Liver (tissue), 9 donors: ENCODE measurements around the gene SMAP2. TPM values are rescaled to one million over a fixed set of nuclear protein-coding genes. Genes with fewer than 3 reads are reported as not detected.

Experiments
- DNase-seq: peaks from one replicate; pipeline ENCODE4 v3.0.0-alpha.2; 2017; ENCODE audit warnings: low spot score
- H3K27ac ChIP-seq, 2 donors: one replicate each; pipeline ENCODE4 v1.7.0; 2013; ENCODE audit warnings: inconsistent platforms in 2 of 2, low read length in 2 of 2, control low read depth in 1 of 2, low read depth in 1 of 2, mild to moderate bottlenecking in 1 of 2
- H3K27me3 ChIP-seq, 4 donors: one replicate each; pipeline versions ENCODE4 v1.6.1 to v1.7.0; 2013; ENCODE audit warnings: low read length in 3 of 4, inconsistent platforms in 1 of 4, mild to moderate bottlenecking in 1 of 4, moderate library complexity in 1 of 4; ENCODE audit not compliant: control insufficient read depth in 4 of 4, insufficient read depth in 4 of 4
- H3K36me3 ChIP-seq, 4 donors: one replicate each; pipeline versions ENCODE4 v1.6.1 to v1.7.0; 2013; ENCODE audit warnings: low read length in 3 of 4, mild to moderate bottlenecking in 3 of 4, low read depth in 1 of 4, moderate library complexity in 1 of 4; ENCODE audit not compliant: control insufficient read depth in 4 of 4, insufficient read depth in 3 of 4
- H3K4me1 ChIP-seq, 4 donors: one replicate each; pipeline versions ENCODE4 v1.6.1 to v1.7.0; 2013; ENCODE audit warnings: low read length in 3 of 4, mild to moderate bottlenecking in 3 of 4, moderate library complexity in 1 of 4; ENCODE audit not compliant: control insufficient read depth in 4 of 4, insufficient read depth in 4 of 4
- H3K4me3 ChIP-seq, 3 donors: one replicate each; pipeline versions ENCODE4 v1.6.1 to v1.7.0; 2013; ENCODE audit warnings: low read length in 3 of 3, control low read depth in 1 of 3, low read depth in 1 of 3, mild to moderate bottlenecking in 1 of 3
- H3K9ac ChIP-seq, 2 donors: one replicate each; pipeline ENCODE4 v1.7.0; 2013; ENCODE audit warnings: low read length in 2 of 2, mild to moderate bottlenecking in 2 of 2, moderate library complexity in 2 of 2, control low read depth in 1 of 2, low read depth in 1 of 2
- H3K9me3 ChIP-seq, 4 donors: one replicate each; pipeline versions ENCODE4 v1.6.1 to v1.7.0; 2013; ENCODE audit warnings: low read length in 3 of 4; ENCODE audit not compliant: control insufficient read depth in 4 of 4
- ATF3 ChIP-seq: IDR thresholded peaks from 2 replicates; pipeline ENCODE4 v1.6.1; 2016; ENCODE audit warnings: antibody characterized with exemption
- CTCF ChIP-seq: fragments of 150-350 bp; IDR thresholded peaks from 2 replicates; pipeline ENCODE4 v1.5.1; 2017; ENCODE audit warnings: improper control_type of control experiment, low read depth, low read length; ENCODE audit not compliant: missing input control
- EGR1 ChIP-seq, 2 donors: IDR thresholded peaks; 2 replicates each; pipeline ENCODE4 v1.6.1; 2016 to 2018; ENCODE audit warnings: antibody characterized with exemption in 2 of 2, low read depth in 2 of 2
- FOXA1 ChIP-seq: IDR thresholded peaks from 2 replicates; pipeline ENCODE4 v1.6.1; 2016; ENCODE audit warnings: antibody characterized with exemption
- FOXA2 ChIP-seq: IDR thresholded peaks from 2 replicates; pipeline ENCODE4 v1.6.1; 2016; ENCODE audit warnings: antibody characterized with exemption
- GABPA ChIP-seq, 2 donors: IDR thresholded peaks in 1 of 2; conservative IDR thresholded peaks in 1 of 2; 2 replicates each; pipeline ENCODE4 v1.6.1; 2016; ENCODE audit warnings: antibody characterized with exemption in 2 of 2, mild to moderate bottlenecking in 1 of 2, moderate library complexity in 1 of 2
- HNF4A ChIP-seq, 2 donors: conservative IDR thresholded peaks; 2 replicates each; pipeline ENCODE4 v1.6.1; 2016; ENCODE audit warnings: antibody characterized with exemption in 2 of 2, mild to moderate bottlenecking in 2 of 2
- HNF4G ChIP-seq: IDR thresholded peaks from 2 replicates; pipeline ENCODE4 v1.6.1; 2016; ENCODE audit warnings: antibody characterized with exemption
- JUND ChIP-seq, 2 donors: IDR thresholded peaks; 2 replicates each; pipeline ENCODE4 v1.6.1; 2016; ENCODE audit warnings: antibody characterized with exemption in 2 of 2
- MAX ChIP-seq: IDR thresholded peaks from 2 replicates; pipeline ENCODE4 v1.6.1; 2016; ENCODE audit warnings: antibody characterized with exemption
- NR2F2 ChIP-seq: IDR thresholded peaks from 2 replicates; pipeline ENCODE4 v1.6.1; 2016; ENCODE audit warnings: antibody characterized with exemption
- RAD21 ChIP-seq, 2 donors: IDR thresholded peaks; 2 replicates each; pipeline ENCODE4 v1.6.1; 2016; ENCODE audit warnings: antibody characterized with exemption in 2 of 2, mild to moderate bottlenecking in 2 of 2
- RXRA ChIP-seq, 2 donors: IDR thresholded peaks; 2 replicates each; pipeline ENCODE4 v1.6.1; 2017 to 2018; ENCODE audit warnings: antibody characterized with exemption in 2 of 2, mild to moderate bottlenecking in 1 of 2
- SP1 ChIP-seq: IDR thresholded peaks from 2 replicates; pipeline ENCODE4 v1.6.1; 2018; ENCODE audit warnings: antibody characterized with exemption, mild to moderate bottlenecking
- YY1 ChIP-seq: IDR thresholded peaks from 2 replicates; pipeline ENCODE4 v1.6.1; 2016; ENCODE audit warnings: antibody characterized with exemption, mild to moderate bottlenecking
- ZBTB33 ChIP-seq: IDR thresholded peaks from 2 replicates; pipeline ENCODE4 v1.6.1; 2016; ENCODE audit warnings: antibody characterized with exemption
- whole genome bisulfite sequencing: extraction: QIAGEN DNeasy Blood & Tissue Kit; methylation state at CpG from one replicate; pipeline ENCODE4 v1.1.7; 2013; 5-methylcytosine and 5-hydroxymethylcytosine counted together
- polyA plus RNA-seq, 2 donors: library from polyadenylated mRNA; stranded (reverse) in 1 of 2; unstranded in 1 of 2; fragments of 200-250 nt in 1 of 2; fragments of >200 nt in 1 of 2; fragmentation: Nextera tagmentation in 1 of 2; extraction: Ambion mirVana in 1 of 2; gene quantifications; one replicate each; pipeline versions ENCODE4 v1.2.1 to v1.2.3, GENCODE V29; 2013 to 2015
- total RNA-seq, 2 donors: library from RNA; depleted of rRNA; stranded (reverse); fragments of >200 nt; gene quantifications; one replicate each; pipeline ENCODE4 v1.2.3, GENCODE V29; 2014
- donor health status: healthy.
- donor health status: healthy.
- donor health status: healthy.
- donor health status: healthy.
- donor health status: healthy.

SMAP2 gene
- total and polyA plus RNA-seq, 4 donors: 20.0 to 36.8 (median 29.8) TPM

GRCh38 chr1:40371707-40372258 lies 1.7 kb upstream of the SMAP2 start:
- Histone ChIP-seq H3K9ac (no peak overlapping the region), H3K27ac (no peak overlapping the region), H3K36me3 (no peaks in the 10 kb centered on the region), H3K4me3 (no peak overlapping the region), H3K27me3 (no peaks in the 10 kb centered on the region), H3K4me1 (peaks cover 4 to 21% (median 11%) of the 10 kb centered on the region in 4 donors), H3K9me3 (no peaks in the 10 kb centered on the region)
- TF ChIP-seq FOXA2 (no peak), NR2F2 (no peak), FOXA1 (no peak), RAD21 (IDR thresholded peaks at IDR 0.05) (no peak), GABPA (IDR thresholded peaks at IDR 0.05 in 1 of 2, conservative IDR thresholded peaks at IDR 0.05 in 1 of 2) (no peak), MAX (no peak), CTCF (no peak), EGR1 (IDR thresholded peaks at IDR 0.05; ENCODE audit: low read depth in 2 of 2) (no peak), JUND (IDR thresholded peaks at IDR 0.05) (no peak), HNF4A (conservative IDR thresholded peaks at IDR 0.05) (no peak), ZBTB33 (no peak), YY1 (no peak), SP1 (no peak)
- DNase-seq: no peak
- WGBS: 75% methylated on average over 4 of the region's 4 CpGs

GRCh38 chr1:40372658-40373322 lies 737 bp upstream of the SMAP2 start:
- TF ChIP-seq YY1 (no peak), RAD21 (IDR thresholded peaks at IDR 0.05) (no peak), FOXA2 (no peak), NR2F2 (no peak), JUND (IDR thresholded peaks at IDR 0.05) (no peak), HNF4A (conservative IDR thresholded peaks at IDR 0.05) (no peak), CTCF (no peak), MAX (no peak), ATF3 (no peak), EGR1 (IDR thresholded peaks at IDR 0.05; ENCODE audit: low read depth in 2 of 2) (no peak), HNF4G (no peak), RXRA (IDR thresholded peaks at IDR 0.05) (no peak), GABPA (IDR thresholded peaks at IDR 0.05 in 1 of 2, conservative IDR thresholded peaks at IDR 0.05 in 1 of 2) (no peak)
- WGBS: 53% methylated on average over 6 of the region's 6 CpGs
- H3K27ac ChIP-seq: no peak overlapping the region
- no peak overlapping the region for H3K9ac ChIP-seq
- H3K9me3 ChIP-seq: no peaks in the 10 kb centered on the region
- no peaks in the 10 kb centered on the region for H3K36me3 ChIP-seq
- no peak overlapping the region for H3K4me3 ChIP-seq
- H3K4me1 ChIP-seq: peaks cover 6 to 28% (median 15%) of the 10 kb centered on the region in 4 donors
- no peaks in the 10 kb centered on the region for H3K27me3 ChIP-seq
- DNase-seq: no peak
